VCaP (cell line): ENCODE data around the gene DENND11.

Experiments
- H3K27ac ChIP-seq: fragments of 450-650 bp; 2 replicates; pipeline ENCODE4 v1.5.1; 2017
- CTCF ChIP-seq: fragments of 450-650 bp; conservative IDR thresholded peaks from 2 replicates; pipeline ENCODE4 v1.5.1; 2017; ENCODE audit warnings: mild to moderate bottlenecking, moderate library complexity

DENND11 gene

GRCh38 chr7:141702047-141702567 lies at the start of gene DENND11:
DENND11 (minus strand) TSS chr7:141702166; CDS start chr7:141702153, 13 bp downstream.
- TF ChIP-seq CTCF, result no peak
- peak within 1 kb of the TSS; percentile 92 for H3K27ac ChIP-seq

GRCh38 chr7:141748396-141748795 lies 46.4 kb upstream of the DENND11 start:
- H3K27ac ChIP-seq, result no peak overlapping the region
- no peak for TF ChIP-seq CTCF

GRCh38 chr7:141744131-141744530 lies 42.2 kb upstream of the DENND11 start:
- TF ChIP-seq CTCF, result no peak
- H3K27ac ChIP-seq, result no peak overlapping the region

GRCh38 chr7:141742229-141742628 lies 40.3 kb upstream of the DENND11 start:
- H3K27ac ChIP-seq, result no peak overlapping the region
- TF ChIP-seq CTCF, result no peak

GRCh38 chr7:141739250-141739649 lies 37.3 kb upstream of the DENND11 start:
- H3K27ac ChIP-seq, result peak overlapping the region; percentile 89
- no peak for TF ChIP-seq CTCF

GRCh38 chr7:141738592-141739013 lies 36.6 kb upstream of the DENND11 start:
- TF ChIP-seq CTCF, result no peak
- H3K27ac ChIP-seq, result peak overlapping the region; percentile 89

- peak within 1 kb of the TSS; percentile 89 for H3K27ac ChIP-seq
- peak; percentile 98 for TF ChIP-seq CTCF
Observed at GRCh38 chr7:141737836-141738591, 36.0 kb upstream of the DENND11 start, which contains the start of gene SSBP1. SSBP1 (plus strand) TSS chr7:141738358; CDS start chr7:141739167, 809 bp downstream.
